ENCODE results near the gene SLC38A8.

- TF ChIP-seq CTCF (IDR thresholded peaks at IDR 0.05) (no peak), REST (IDR thresholded peaks at IDR 0.05) (no peak)
- TF ChIP-seq, protein P1, sequence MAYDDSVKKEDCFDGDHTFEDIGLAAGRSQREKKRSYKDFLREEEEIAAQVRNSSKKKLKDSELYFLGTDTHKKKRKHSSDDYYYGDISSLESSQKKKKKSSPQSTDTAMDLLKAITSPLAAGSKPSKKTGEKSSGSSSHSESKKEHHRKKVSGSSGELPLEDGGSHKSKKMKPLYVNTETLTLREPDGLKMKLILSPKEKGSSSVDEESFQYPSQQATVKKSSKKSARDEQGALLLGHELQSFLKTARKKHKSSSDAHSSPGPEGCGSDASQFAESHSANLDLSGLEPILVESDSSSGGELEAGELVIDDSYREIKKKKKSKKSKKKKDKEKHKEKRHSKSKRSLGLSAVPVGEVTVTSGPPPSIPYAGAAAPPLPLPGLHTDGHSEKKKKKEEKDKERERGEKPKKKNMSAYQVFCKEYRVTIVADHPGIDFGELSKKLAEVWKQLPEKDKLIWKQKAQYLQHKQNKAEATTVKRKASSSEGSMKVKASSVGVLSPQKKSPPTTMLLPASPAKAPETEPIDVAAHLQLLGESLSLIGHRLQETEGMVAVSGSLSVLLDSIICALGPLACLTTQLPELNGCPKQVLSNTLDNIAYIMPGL (CRISPR knock-in tag; IDR thresholded peaks at IDR 0.05; ENCODE audit: borderline replicate concordance): no peak
- TF ChIP-seq, protein P2, sequence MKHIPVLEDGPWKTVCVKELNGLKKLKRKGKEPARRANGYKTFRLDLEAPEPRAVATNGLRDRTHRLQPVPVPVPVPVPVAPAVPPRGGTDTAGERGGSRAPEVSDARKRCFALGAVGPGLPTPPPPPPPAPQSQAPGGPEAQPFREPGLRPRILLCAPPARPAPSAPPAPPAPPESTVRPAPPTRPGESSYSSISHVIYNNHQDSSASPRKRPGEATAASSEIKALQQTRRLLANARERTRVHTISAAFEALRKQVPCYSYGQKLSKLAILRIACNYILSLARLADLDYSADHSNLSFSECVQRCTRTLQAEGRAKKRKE (CRISPR knock-in tag; IDR thresholded peaks at IDR 0.05; ENCODE audit: low read depth): no peak
Measured at GRCh38 chr16:84052071-84052622, 9.6 kb upstream of the SLC38A8 start.
